ENCODE results near the gene AK5.
A peak's percentile ranks its signal among the peaks of the same experiment; 100 is the strongest.

AK5 gene

DNA sequence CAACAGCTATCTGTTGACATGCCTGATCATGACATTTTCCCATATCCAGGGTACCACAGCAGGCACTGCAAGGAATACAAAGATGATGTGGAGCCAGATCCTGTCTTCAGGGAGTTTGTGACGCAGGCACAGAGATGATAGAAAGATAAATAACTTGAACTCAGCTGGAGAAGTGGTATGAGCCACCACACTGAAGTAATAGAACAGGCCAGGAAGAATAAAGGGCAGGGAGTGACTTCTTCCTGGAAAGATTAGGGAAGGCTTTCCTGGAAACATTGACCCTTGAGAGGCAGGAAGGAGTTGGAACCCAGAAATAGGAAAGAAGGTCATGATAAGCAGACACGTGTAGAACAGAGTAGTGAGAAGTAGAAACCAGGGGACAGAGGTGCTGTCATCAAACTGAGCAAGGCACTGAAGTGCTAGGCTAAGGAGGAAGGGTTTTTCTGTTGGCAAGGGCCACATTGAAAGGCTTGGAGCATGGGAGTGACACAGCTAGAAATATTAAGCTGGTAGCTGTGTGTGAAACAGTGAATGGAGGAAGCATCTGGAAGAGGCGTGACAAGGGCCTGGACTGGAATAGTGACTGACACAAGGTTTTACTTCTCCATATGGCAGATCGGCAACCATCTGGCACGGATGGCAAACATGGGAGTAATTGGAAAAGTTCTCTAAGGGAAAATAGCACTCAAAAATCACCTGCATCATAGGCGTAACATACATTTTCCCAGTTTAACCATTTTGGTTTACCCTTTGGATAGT is 68.4 kb downstream of the AK5 start:
- DNase-seq (ENCODE audit: low read depth), result no peak

- no peak for DNase-seq (ENCODE audit: low read depth)
Observed at GRCh38 chr1:77354536-77354935, 72.7 kb downstream of the AK5 start.

DNA sequence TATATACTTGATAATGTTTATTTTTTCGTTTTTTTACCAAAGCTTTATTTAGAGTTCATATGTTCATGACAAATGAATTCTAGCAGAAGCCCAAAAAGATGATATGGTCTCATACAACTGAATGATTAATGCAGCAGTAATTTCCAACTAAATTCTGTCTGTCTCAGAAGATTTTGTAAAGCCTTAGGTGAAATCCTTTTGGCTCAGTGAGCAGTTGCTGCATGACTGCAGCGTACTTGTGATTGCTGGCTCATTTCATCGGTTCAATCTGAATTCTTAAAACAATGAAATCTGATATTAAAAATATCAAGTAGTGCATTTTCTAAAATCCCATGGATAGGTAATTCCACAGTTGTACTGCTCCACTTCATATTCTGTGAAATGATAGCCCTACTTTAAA is 73.2 kb downstream of the AK5 start:
- DNase-seq (ENCODE audit: low read depth), result no peak

DNA sequence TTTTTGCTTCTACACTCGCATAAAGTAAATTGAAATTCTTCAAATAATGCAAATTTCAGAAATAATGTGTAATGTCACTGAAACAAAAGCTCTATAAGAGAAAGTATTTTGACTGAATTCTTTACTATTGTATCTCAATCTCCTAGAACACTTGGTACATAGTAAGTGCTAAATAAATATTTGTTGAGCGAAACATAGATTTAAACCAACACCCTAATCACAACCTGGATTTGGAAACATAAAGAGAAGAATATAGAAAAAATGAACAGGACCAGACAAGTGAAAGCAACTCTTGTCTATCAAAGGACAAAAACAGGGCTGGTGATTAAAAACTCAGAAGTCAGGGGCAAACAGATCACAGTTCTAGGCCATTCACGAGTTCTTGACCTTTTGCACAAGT is 74.3 kb downstream of the AK5 start:
- no peak for DNase-seq (ENCODE audit: low read depth)

DNA sequence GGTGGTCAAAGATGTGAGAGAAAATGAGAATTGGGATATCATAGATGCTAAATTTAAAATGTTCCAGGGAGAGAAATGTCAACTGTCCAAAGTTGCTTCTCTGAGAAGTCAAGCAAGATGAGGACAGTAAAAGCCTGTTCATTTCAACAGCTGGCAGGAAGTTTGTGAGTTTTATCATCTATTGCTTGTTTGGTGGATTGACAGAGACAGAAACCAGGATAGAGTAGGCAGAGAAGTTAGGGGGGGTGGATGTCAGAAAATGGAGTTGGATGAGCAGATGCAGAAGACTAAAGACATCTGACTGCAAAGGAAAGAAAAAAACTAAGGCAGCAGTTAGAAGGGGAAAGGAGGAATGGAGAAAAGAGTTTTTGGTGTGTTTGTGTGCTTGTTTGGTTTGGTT is 78.4 kb downstream of the AK5 start:
- no peak for DNase-seq (ENCODE audit: low read depth)

DNA sequence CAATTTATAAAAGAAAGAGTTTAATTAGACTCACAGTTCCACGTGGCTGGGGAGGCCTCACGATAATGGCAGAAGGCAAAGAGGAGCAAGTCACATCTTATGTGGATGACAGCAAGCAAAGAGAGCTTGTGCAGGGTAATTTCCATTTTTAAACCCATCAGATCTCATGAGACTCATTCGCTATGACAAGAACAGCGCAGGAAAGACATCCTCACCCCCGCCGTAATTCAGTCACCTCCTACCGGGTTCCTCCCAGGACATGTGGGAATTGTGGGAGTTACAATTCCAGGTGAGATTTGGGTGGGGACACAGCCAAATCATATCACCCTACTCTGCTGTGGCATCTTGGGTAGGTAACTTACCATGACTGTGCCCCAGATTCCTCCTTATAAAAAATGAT is 79.8 kb downstream of the AK5 start:
- no peak for DNase-seq (ENCODE audit: low read depth)

DNA sequence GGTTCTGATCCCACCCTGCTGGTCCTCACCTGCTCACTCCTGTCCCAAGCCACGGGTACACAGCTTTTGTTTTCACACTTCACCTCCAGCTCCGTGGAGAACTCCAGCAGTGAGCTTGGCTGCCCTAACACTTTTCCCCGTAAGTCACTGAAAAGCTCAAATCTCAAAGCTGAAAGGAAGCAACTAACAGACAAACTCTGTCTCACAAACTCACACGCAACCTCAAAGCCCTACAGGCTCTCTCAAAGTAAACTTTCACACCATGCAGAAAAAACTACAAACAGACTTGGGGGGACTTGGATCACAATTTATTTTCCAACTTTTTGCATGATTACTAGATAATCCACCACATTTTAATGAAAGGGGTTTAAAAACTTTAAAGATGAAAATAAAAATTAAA is 88.3 kb downstream of the AK5 start:
- DNase-seq (ENCODE audit: low read depth), result no peak

GRCh38 chr1:77370583-77371306 is 88.9 kb downstream of the AK5 start:
- DNase-seq (ENCODE audit: low read depth), result peak; percentile 96

DNA sequence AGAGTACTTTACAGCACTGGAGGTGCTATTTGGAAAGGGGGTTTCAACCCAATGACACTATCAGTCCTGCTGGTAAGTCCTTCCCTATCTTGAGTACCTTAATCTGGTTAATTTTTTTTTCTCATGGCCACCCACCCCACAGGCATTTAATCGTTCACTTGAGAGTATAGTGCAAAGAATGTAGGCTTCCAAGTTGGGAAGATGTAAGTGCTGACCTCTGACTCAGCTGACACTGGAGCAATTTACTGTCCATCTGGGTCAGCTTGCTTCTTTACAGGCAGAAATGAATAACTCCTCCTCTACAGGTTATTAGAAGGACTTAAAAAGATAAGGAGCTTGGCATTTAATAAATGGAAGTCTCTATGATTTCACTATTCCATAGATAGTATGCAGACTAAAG is 89.6 kb downstream of the AK5 start:
- DNase-seq (ENCODE audit: low read depth), result peak; percentile 74

- DNase-seq (ENCODE audit: low read depth), result no peak
Observed at GRCh38 chr1:77373702-77374101, 91.9 kb downstream of the AK5 start.

DNA sequence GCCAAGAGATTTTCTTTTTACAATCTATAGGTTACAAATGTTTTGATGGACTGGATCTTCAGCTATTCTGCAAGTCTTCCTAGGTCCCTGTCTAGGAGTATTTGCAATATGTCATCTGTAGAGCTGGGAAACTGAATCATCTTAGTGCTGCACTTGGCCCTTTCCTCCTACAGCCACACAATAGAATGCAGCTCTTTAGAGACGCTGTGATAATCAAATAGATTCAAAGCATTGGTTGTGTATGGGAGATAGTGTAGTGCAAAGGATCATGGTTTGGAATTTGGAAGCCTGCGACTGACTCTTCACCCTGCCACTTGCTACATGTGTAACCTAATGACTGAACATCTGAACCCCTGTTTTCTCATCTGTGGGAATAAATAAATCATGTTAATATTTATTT is 93.7 kb downstream of the AK5 start:
- no peak for DNase-seq (ENCODE audit: low read depth)

- no peak for DNase-seq (ENCODE audit: low read depth)
Observed at GRCh38 chr1:77375990-77376389, 94.2 kb downstream of the AK5 start.

DNA sequence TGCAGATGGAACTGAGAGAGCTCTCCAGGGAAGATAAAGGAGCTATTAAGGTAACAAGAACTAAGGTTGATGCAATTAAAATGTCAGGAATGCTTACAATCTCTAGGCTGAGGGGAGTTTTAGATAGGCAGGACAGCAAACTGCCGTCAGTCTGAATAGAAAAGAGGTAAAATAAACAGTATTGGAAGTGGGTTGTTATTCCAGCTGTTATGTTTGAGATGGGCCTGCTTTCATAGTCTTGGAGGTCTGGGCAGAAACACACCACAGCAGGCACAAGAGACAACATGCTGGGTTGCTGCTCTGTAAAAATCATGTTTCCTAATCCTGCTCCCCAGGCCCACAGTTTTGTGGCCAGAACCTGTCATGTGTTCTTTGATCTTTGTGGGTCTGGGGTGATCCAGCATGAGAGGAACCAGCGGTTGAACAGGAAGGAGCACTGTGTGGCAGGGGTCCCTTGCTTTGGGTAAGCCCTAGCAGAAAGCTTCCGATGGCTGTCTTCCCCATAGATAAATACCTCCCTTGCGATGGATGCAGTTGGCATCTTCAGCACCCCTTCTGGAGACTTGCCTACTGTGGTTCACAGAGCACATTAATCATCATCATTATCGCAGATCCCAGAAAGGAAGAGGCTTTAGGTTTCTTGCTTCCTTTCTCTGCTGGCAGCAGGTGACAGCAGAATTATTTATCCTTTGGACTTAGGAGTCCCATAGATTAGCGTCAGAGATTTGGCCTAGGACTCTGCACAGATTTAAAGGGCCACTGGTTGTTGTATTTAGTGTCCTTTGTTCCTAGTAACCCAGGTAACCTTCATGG is 97.1 kb downstream of the AK5 start:
- peak; percentile 68 for DNase-seq (ENCODE audit: low read depth)

GRCh38 chr1:77382366-77382765 is 100.5 kb downstream of the AK5 start:
- peak; percentile 19 for DNase-seq (ENCODE audit: low read depth)

DNA sequence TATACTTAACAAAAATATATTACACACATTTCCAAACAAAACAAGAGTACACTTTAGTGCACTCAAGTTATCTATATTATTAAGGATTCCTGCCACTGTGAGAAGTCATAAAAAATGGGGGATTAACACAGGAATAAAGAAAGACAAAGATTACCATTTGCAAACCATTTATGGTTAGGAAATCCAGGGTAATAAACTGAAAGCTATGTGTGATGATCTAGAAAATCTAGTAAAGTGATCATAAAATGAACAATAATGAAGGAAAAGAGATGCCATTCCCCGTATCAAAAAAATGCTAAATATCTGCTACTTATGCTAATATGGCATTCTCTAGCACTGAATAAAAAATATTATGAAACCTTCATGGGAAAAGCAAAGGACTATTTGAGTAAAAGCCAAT is 101.4 kb downstream of the AK5 start:
- DNase-seq (ENCODE audit: low read depth), result no peak

- DNase-seq (ENCODE audit: low read depth), result no peak
Observed at GRCh38 chr1:77385551-77385950, 103.7 kb downstream of the AK5 start.

GRCh38 chr1:77386276-77386675 is 104.5 kb downstream of the AK5 start:
- no peak for DNase-seq (ENCODE audit: low read depth)

DNA sequence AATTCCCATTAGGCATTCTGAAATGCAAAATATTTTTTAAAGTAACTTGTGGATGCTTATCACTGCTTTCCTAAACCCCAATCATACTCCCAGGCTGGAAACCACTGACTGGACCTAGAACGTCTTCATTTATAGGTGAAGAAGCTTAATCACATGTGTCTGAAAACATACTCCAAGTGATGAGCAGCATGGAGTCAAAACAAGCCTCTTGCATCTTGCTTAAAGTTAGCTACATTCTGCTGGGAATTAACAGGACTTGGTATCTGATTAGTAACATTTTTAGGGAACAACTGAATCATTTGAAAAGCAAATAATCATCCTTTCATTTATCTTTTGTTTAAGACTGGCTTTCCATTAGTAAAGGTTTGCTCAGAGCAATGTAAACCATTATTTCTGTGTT is 105.7 kb downstream of the AK5 start:
- no peak for DNase-seq (ENCODE audit: low read depth)

DNA sequence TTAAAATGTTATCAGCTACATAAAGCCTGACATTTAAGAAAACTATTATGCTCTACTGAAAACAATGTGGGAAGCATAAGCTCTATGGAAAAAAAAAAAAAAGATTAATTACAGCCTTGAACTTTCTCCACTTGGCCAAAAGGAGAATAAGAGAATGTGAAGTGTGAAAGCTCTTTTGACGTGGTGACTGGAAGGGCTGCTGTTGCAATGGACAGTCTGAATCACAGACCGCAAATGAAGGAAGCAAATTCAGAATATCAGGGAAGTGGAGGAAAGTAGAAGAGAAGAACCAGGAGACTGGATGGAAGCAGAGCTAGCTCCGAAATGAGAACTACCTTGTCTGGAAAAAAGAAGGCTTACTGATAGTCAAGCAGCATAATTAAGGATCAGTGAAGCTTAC is 106.8 kb downstream of the AK5 start:
- DNase-seq (ENCODE audit: low read depth), result peak; percentile 72

- DNase-seq (ENCODE audit: low read depth), result no peak
Observed at GRCh38 chr1:77392486-77392885, 110.7 kb downstream of the AK5 start.

- DNase-seq (ENCODE audit: low read depth), result peak; percentile 87
Observed at GRCh38 chr1:77394166-77394565, 112.3 kb downstream of the AK5 start.

DNA sequence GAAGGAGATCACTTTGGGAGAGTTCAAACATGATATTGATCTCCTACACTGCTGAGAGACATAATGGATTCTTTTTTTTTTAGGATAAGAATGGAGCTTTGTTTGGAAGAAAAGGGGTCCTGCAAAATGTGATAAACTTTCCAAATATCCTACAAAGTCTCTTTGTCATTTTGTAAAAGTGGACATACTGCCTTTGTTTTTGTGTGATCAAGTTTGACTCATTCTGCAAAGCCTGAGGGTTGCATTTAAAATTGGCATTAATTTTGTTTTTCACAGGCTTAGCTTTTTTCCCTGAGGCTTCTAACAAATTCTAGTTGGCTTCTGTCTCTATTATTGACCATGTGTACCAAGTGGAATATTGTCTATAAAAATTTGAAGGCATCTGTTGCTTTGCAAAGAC is 113.2 kb downstream of the AK5 start:
- DNase-seq (ENCODE audit: low read depth), result no peak

GRCh38 chr1:77398152-77398551 is 116.3 kb downstream of the AK5 start:
- DNase-seq (ENCODE audit: low read depth), result no peak

Data from amniotic epithelial cell (primary cell).